Measurements from ENCODE around the gene PPFIA4.

The PPFIA4 gene

DNA sequence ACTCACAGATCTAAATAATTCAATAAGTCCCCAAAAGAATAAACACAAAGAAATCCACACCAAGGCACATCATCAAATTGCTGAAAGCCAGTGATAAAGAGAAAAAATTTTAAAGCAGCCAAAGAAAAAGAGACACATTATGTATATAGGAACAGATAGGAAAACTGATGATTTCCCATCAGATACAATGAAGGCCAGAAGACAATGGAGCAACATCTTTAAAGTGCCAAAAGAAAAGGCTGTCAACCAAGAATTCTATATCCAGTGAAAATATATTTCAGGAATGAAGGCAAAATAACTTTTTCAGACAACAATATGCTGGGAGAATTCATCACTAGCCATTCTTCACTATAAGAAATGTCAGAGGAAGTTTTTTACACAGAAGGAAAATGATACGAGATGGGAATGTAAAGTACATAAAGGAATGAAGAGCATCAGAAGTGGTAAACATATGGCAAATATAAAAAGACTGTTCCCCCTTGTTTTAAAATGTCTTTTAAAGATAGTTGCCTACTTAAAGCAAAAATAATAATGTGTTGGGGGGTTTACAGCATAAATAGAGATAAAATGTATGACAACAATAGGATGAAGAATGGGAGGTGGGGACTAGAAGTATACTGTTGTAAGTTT is 68.9 kb downstream of the PPFIA4 start:
- Histone ChIP-seq H3K9me3 (ENCODE audit: control insufficient read depth, insufficient read depth, low read depth, low read length) (peaks cover 35% of the 10 kb centered on the region), H3K9ac (ENCODE audit: low read length) (no peak overlapping the region), H3K36me3 (ENCODE audit: control insufficient read depth, insufficient read depth, low read length) (no peaks in the 10 kb centered on the region), H3K27me3 (ENCODE audit: control insufficient read depth, insufficient read depth, low read length) (no peaks in the 10 kb centered on the region), H3K4me1 (ENCODE audit: control insufficient read depth, insufficient read depth, low read length) (no peaks in the 10 kb centered on the region), H3K4me3 (ENCODE audit: low read depth, low read length) (no peak overlapping the region), H3K27ac (ENCODE audit: low read depth, low read length) (no peak overlapping the region)

DNA sequence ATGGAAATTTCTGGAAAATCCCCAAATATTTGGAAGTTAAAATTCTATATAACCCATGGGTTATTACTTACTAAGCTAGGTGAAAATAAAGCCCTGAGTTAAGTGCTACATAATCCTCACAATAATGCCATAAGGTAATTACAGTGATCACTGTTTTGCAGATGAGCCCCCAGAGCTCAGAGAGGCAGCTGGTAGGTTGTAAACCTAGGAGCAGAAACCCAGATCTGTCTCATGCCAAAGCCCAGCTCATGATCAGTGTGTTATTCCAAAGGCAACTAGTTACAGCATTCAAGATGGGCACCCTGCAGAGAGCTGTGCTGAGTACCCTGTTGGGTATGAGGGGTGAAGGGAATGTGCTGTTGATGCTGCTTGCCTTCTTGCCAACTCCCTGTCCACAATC is 70.3 kb downstream of the PPFIA4 start:
- peaks cover 35% of the 10 kb centered on the region for H3K9me3 ChIP-seq (ENCODE audit: control insufficient read depth, insufficient read depth, low read depth, low read length)
- no peaks in the 10 kb centered on the region for H3K36me3 ChIP-seq (ENCODE audit: control insufficient read depth, insufficient read depth, low read length)
- no peak overlapping the region for H3K9ac ChIP-seq (ENCODE audit: low read length)
- H3K27ac ChIP-seq (ENCODE audit: low read depth, low read length): no peak overlapping the region
- no peak overlapping the region for H3K4me3 ChIP-seq (ENCODE audit: low read depth, low read length)
- no peaks in the 10 kb centered on the region for H3K4me1 ChIP-seq (ENCODE audit: control insufficient read depth, insufficient read depth, low read length)
- H3K27me3 ChIP-seq (ENCODE audit: control insufficient read depth, insufficient read depth, low read length): no peaks in the 10 kb centered on the region

DNA sequence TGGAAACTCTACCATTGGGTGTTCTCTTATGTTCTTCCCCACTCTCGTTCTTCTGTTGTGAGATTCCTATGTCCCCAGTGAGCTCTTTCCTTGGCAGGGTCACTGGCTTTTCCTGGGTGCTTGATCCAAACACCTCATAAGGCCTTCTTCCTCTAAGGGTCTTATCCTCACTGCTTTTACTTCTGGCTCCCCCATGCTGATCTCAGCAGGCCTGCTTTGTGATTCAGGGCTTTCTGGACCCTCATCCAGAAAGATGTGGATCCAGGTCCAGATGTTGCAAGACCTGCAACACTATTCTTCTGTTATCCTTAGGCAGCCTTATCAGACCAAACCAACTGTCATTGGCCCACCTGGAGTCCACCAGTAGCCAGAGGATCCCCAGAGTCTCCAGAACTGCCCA is 70.7 kb downstream of the PPFIA4 start:
- Histone ChIP-seq H3K9me3 (ENCODE audit: control insufficient read depth, insufficient read depth, low read depth, low read length) (peaks cover 35% of the 10 kb centered on the region), H3K9ac (ENCODE audit: low read length) (no peak overlapping the region), H3K27ac (ENCODE audit: low read depth, low read length) (no peak overlapping the region), H3K4me3 (ENCODE audit: low read depth, low read length) (no peak overlapping the region), H3K36me3 (ENCODE audit: control insufficient read depth, insufficient read depth, low read length) (no peaks in the 10 kb centered on the region), H3K27me3 (ENCODE audit: control insufficient read depth, insufficient read depth, low read length) (no peaks in the 10 kb centered on the region), H3K4me1 (ENCODE audit: control insufficient read depth, insufficient read depth, low read length) (no peaks in the 10 kb centered on the region)

DNA sequence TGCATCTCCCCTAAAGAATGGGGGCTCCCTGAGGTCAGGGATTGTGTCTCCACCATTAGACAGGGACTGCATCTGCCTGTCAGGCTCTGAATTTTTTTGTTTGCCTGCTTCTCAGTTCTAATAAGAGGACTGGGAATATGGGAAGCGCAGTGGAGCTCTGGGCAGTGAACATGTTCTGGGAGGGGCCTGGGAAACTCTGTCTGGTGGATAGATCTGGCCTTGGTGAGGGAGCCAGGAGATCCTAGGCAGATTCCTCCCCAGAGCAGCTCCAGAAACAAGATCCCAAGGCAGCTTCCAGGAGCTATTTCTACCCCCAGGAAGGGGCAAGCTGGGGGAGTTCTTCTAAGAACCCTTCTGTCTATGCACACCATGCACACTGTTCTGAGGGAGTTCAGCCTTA is 72.2 kb downstream of the PPFIA4 start:
- Histone ChIP-seq H3K27ac (ENCODE audit: low read depth, low read length) (no peak overlapping the region), H3K27me3 (ENCODE audit: control insufficient read depth, insufficient read depth, low read length) (no peaks in the 10 kb centered on the region), H3K4me3 (ENCODE audit: low read depth, low read length) (no peak overlapping the region), H3K4me1 (ENCODE audit: control insufficient read depth, insufficient read depth, low read length) (no peaks in the 10 kb centered on the region), H3K9ac (ENCODE audit: low read length) (no peak overlapping the region), H3K9me3 (ENCODE audit: control insufficient read depth, insufficient read depth, low read depth, low read length) (peaks cover 33% of the 10 kb centered on the region), H3K36me3 (ENCODE audit: control insufficient read depth, insufficient read depth, low read length) (no peaks in the 10 kb centered on the region)

DNA sequence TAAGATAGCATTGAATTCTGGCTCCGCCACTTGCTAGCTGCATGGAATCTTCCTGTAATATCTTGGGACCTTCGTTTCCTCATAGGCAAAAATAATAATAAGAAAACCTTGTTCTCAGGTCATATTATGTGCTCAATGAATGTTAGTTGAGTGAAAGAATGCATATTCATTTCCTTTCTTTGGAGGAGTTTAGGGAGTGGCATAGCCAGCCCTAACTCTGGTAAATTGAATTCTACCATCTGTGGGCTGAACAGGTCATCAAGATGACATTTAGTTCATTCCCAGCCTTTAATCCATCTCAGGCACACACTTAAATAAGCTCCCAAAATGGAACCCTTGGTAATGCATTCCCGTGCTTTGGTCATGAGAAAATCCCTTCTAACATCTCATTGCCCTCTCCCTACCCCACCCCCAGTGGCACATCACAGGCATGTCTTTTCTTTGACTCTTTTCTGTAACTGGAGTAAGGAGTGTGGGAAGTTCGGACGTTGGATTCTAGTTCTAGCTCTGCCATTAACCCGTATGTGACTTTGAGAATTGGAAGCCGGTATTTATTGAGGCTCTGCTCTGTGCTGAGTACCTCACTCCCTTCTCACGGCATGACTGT is 72.7 kb downstream of the PPFIA4 start:
- H3K27me3 ChIP-seq (ENCODE audit: control insufficient read depth, insufficient read depth, low read length): no peaks in the 10 kb centered on the region
- H3K27ac ChIP-seq (ENCODE audit: low read depth, low read length): no peak overlapping the region
- no peaks in the 10 kb centered on the region for H3K36me3 ChIP-seq (ENCODE audit: control insufficient read depth, insufficient read depth, low read length)
- H3K4me3 ChIP-seq (ENCODE audit: low read depth, low read length): no peak overlapping the region
- H3K4me1 ChIP-seq (ENCODE audit: control insufficient read depth, insufficient read depth, low read length): no peaks in the 10 kb centered on the region
- H3K9me3 ChIP-seq (ENCODE audit: control insufficient read depth, insufficient read depth, low read depth, low read length): peaks cover 28% of the 10 kb centered on the region
- no peak overlapping the region for H3K9ac ChIP-seq (ENCODE audit: low read length)

DNA sequence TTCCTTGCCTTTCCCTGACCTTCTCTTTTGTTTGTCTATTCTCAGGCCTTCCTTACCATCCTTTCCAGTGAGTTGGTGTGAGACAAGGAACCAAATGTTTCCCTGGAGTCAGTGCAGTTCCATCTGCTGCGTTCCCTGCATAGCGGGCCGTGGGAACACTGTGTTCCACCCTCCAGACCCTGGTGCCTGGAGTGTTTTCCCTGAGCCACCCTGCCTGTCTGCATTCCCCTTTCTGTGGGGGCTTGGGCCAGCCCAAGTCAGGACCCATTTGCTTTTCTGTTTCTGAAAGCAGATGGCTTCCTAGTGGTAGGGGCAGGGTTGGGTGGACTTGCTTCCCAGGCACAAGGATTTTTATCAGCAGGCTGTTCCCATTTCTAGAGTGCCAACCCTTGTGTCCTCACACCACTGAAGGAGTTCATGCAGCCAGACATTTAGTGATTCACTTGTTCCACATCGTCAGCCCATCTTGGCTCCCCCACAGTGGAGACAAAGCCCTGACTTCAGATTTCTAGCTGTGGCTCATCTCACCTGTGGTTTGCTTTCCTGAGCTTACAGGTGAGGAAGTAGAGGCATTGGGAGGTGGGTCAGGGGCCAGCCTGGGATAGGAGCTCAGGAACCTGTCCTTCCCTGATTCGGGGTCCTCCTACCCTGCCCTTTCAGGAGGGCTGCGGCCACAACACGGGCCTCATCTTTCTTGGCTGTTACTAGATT is 73.7 kb downstream of the PPFIA4 start:
- no peak overlapping the region for H3K4me3 ChIP-seq (ENCODE audit: low read depth, low read length)
- peaks cover 20% of the 10 kb centered on the region for H3K9me3 ChIP-seq (ENCODE audit: control insufficient read depth, insufficient read depth, low read depth, low read length)
- H3K36me3 ChIP-seq (ENCODE audit: control insufficient read depth, insufficient read depth, low read length): no peaks in the 10 kb centered on the region
- no peaks in the 10 kb centered on the region for H3K4me1 ChIP-seq (ENCODE audit: control insufficient read depth, insufficient read depth, low read length)
- no peak overlapping the region for H3K9ac ChIP-seq (ENCODE audit: low read length)
- no peak overlapping the region for H3K27ac ChIP-seq (ENCODE audit: low read depth, low read length)
- H3K27me3 ChIP-seq (ENCODE audit: control insufficient read depth, insufficient read depth, low read length): no peaks in the 10 kb centered on the region

DNA sequence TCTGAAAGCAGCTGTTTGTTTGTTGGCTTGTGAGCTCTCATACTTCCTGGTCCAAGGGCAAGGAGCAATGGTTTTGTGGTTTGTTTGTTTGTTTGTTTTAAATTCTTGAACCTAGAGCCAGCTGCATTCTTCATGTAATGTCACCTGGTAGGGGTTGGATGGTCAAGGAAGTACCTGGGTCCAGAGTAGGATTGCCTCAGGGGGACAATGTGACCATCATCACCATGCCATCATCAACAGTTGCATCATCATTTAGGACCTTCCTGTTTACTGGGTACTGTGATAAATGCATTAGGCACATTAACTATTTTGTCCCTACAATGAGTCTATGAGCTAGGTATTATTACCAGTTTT is 74.2 kb downstream of the PPFIA4 start:
- Histone ChIP-seq H3K9me3 (ENCODE audit: control insufficient read depth, insufficient read depth, low read depth, low read length) (peaks cover 20% of the 10 kb centered on the region), H3K27ac (ENCODE audit: low read depth, low read length) (no peak overlapping the region), H3K9ac (ENCODE audit: low read length) (no peak overlapping the region), H3K27me3 (ENCODE audit: control insufficient read depth, insufficient read depth, low read length) (no peaks in the 10 kb centered on the region), H3K4me1 (ENCODE audit: control insufficient read depth, insufficient read depth, low read length) (no peaks in the 10 kb centered on the region), H3K36me3 (ENCODE audit: control insufficient read depth, insufficient read depth, low read length) (no peaks in the 10 kb centered on the region), H3K4me3 (ENCODE audit: low read depth, low read length) (no peak overlapping the region)

DNA sequence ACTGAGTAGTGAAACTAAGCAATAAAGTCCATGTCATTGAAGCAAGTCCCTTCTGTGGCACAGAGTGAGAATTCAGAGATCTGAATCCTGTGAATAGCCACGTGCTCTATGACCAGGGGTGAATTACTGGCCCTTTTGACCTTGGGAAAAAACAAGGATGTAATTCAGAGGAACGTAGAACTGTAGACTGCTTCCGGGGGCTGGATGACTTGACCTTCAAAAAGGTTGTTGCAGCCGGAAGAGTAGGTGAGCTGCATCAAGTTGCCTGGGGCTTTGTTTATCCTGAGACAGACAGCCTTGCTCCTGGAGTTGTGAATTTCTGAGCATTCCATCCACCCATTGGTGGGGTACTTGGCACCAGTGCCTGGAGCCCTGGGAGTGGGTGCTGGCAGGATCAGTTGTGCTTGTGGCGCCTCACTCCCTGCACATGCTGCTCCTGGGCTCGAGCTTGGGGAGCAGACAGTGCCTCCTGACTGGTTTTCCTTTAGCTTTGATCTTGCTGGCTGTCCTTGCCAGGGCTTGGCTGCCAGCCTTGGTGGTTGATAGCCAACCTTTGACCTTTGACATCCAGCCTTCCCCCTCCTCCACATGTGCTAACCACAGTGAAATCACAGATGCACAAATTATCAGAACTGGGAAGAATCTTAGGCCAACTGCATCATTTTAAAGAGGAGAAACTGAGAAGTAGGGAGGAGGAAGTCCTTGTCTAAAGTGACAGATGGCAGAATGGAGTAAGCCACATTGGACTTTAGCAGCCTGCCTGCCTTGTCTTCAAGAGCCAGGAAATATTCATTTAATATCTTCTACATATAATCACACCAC is 75.7 kb downstream of the PPFIA4 start:
- Histone ChIP-seq H3K9me3 (ENCODE audit: control insufficient read depth, insufficient read depth, low read depth, low read length) (peaks cover 9% of the 10 kb centered on the region; the same call in 1 of the 2 replicates), H3K4me1 (ENCODE audit: control insufficient read depth, insufficient read depth, low read length) (no peaks in the 10 kb centered on the region), H3K27ac (ENCODE audit: low read depth, low read length) (no peak overlapping the region)

DNA sequence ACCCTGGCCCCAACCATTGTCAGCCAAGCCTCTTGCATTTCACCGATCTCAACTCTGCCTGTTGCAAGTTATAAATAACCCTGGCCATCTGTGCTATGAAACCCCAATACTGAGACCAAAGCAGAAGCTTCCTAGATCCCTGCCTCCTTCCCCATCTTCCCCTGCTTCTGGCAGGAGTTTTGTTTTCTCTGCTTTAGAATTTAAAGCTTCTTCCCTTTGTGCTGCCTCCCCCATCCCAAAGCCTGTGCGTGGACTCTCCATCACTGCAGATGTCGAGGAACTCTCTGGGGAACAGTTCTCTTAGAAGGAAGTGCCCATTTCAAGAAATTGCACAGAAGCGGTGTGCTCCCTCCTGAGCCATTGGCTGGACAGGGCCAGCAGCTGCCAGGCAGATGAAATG is 76.9 kb downstream of the PPFIA4 start:
- Histone ChIP-seq H3K9ac (ENCODE audit: low read length) (no peak overlapping the region), H3K4me3 (ENCODE audit: low read depth, low read length) (no peak overlapping the region), H3K9me3 (ENCODE audit: control insufficient read depth, insufficient read depth, low read depth, low read length) (peaks cover 7% of the 10 kb centered on the region; the same call in 1 of the 2 replicates), H3K4me1 (ENCODE audit: control insufficient read depth, insufficient read depth, low read length) (no peaks in the 10 kb centered on the region), H3K27me3 (ENCODE audit: control insufficient read depth, insufficient read depth, low read length) (no peaks in the 10 kb centered on the region), H3K36me3 (ENCODE audit: control insufficient read depth, insufficient read depth, low read length) (no peaks in the 10 kb centered on the region), H3K27ac (ENCODE audit: low read depth, low read length) (no peak overlapping the region)

More for the DNA sequence above, 75.7 kb downstream of the PPFIA4 start:
- no peak overlapping the region for H3K4me3 ChIP-seq (ENCODE audit: low read depth, low read length)
- no peak overlapping the region for H3K9ac ChIP-seq (ENCODE audit: low read length)
- H3K27me3 ChIP-seq (ENCODE audit: control insufficient read depth, insufficient read depth, low read length): no peaks in the 10 kb centered on the region
- no peaks in the 10 kb centered on the region for H3K36me3 ChIP-seq (ENCODE audit: control insufficient read depth, insufficient read depth, low read length)

DNA sequence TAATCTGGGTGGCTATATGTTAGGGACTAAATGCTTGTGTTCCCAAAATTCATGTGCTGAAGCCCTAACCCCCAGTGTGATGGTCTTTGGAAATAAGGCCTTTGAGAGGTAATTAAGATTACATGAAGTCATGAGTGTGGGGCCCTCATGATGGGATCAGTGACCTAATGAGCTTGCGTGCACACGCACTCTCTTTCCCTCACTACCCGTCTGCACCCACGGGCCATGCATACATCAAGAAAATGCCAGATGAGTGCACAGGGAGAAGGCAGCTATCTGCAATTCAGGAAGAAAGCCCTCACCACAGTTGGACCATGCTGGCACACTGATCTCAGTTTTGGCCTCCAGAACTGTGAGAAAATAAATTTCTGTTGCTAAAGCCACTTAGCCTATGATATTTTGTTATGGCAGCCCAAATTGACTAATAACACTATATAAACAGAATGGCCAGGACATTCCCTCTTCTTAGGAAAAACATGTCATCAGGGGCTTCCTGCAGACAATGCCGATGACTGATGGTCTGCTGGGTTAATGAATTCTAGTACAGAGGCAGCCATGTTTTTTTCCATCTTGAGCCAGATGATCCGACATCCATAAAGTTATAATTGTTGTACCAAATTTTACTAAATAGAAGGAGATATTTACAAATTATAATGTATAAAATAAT is 77.7 kb downstream of the PPFIA4 start:
- no peak overlapping the region for H3K9ac ChIP-seq (ENCODE audit: low read length)
- H3K27ac ChIP-seq (ENCODE audit: low read depth, low read length): no peak overlapping the region
- no peaks in the 10 kb centered on the region; the same call in 1 of the 2 replicates for H3K27me3 ChIP-seq (ENCODE audit: control insufficient read depth, insufficient read depth, low read length)
- H3K4me1 ChIP-seq (ENCODE audit: control insufficient read depth, insufficient read depth, low read length): no peaks in the 10 kb centered on the region
- no peaks in the 10 kb centered on the region for H3K36me3 ChIP-seq (ENCODE audit: control insufficient read depth, insufficient read depth, low read length)
- H3K4me3 ChIP-seq (ENCODE audit: low read depth, low read length): no peak overlapping the region
- peaks cover 7% of the 10 kb centered on the region; the same call in 1 of the 2 replicates for H3K9me3 ChIP-seq (ENCODE audit: control insufficient read depth, insufficient read depth, low read depth, low read length)
